Panc1 (cell line): ENCODE results near the gene TCP10L. TPM values are rescaled to one million over a fixed set of nuclear protein-coding genes. Genes with fewer than 3 reads are reported as not detected.
A peak's percentile ranks its signal among the peaks of the same experiment; 100 is the strongest.
"Not testable (repeated sequence)": the region's sequence is repeated elsewhere in the genome, so short reads cannot be mapped to it uniquely, and the experiment has no call there.

Experiments
- ATAC-seq: fragments of 200-7000 bp; cut with Tn5 transposase; 2 replicates; pipeline ENCODE4 v1.9.1; 2020; ENCODE audit warnings: mild to moderate bottlenecking, moderate library complexity
- BruUV-seq: library from RNA; stranded (reverse); fragments of 400-500 nt; replicated peaks from 2 replicates; lab custom pipeline; 2021; lab: Mats Ljungman, UMichigan
- CTCF ChIA-PET: fragments of 300-600 bp; sonication (Branson Sonifier 250); formaldehyde crosslinking; loops from one replicate; lab custom pipeline; 2022; ENCODE audit warnings: antibody characterized with exemption; lab: Charles Lee
- POLR2A ChIA-PET: fragments of 300-600 bp; sonication (Branson Sonifier 250); formaldehyde crosslinking; loops from one replicate; lab custom pipeline; 2022; ENCODE audit warnings: antibody characterized with exemption; lab: Charles Lee
- DNase-seq: peaks from one replicate; pipeline ENCODE4 v3.0.0-alpha.2; 2010; ENCODE audit warnings: low read depth, low spot score
- H3K27ac ChIP-seq: 2 replicates; pipeline ENCODE4 v1.5.1; 2011; ENCODE audit warnings: mild to moderate bottlenecking, low read length, inconsistent platforms
- H3K27me3 ChIP-seq: fragments of 200-500 bp; sonication (Bioruptor generic); 2 replicates; pipeline ENCODE4 v1.6.0; 2014; ENCODE audit warnings: low read length, inconsistent platforms; ENCODE audit not compliant: control insufficient read depth, insufficient read depth
- H3K36me3 ChIP-seq: fragments of 200-500 bp; sonication (Bioruptor generic); 2 replicates; pipeline ENCODE4 v1.5.1; 2014; ENCODE audit warnings: inconsistent platforms, mild to moderate bottlenecking, low read length, moderate library complexity; ENCODE audit not compliant: control insufficient read depth, insufficient read depth
- H3K4me1 ChIP-seq: 2 replicates; pipeline ENCODE4 v1.5.1; 2011; ENCODE audit warnings: inconsistent platforms, mild to moderate bottlenecking, low read length, moderate library complexity; ENCODE audit not compliant: control insufficient read depth, insufficient read depth
- H3K4me3 ChIP-seq, 2 experiments: 2 replicates each; pipeline ENCODE4 v1.5.1; 2011 to 2012; ENCODE audit warnings: low read depth in 2 of 2, low read length in 2 of 2, mild to moderate bottlenecking in 2 of 2, inconsistent platforms in 1 of 2, moderate library complexity in 1 of 2
- H3K9me3 ChIP-seq: fragments of 200-500 bp; sonication (Bioruptor generic); 2 replicates; pipeline ENCODE4 v1.5.1; 2014; ENCODE audit warnings: low read depth, mild to moderate bottlenecking, inconsistent platforms, low read length, moderate library complexity; ENCODE audit not compliant: control insufficient read depth, insufficient read depth
- POLR2AphosphoS5 ChIP-seq: IDR thresholded peaks from 2 replicates; pipeline ENCODE4 v1.6.1; 2012; ENCODE audit warnings: mild to moderate bottlenecking, low read depth, low read length, moderate library complexity
- SIN3A ChIP-seq: IDR thresholded peaks from 2 replicates; pipeline ENCODE4 v1.6.1; 2012; ENCODE audit warnings: low read depth, mild to moderate bottlenecking, low read length, moderate library complexity, borderline replicate concordance; ENCODE audit not compliant: insufficient read depth
- TCF7L2 ChIP-seq: IDR thresholded peaks from 2 replicates; pipeline ENCODE4 v1.6.1; 2011; ENCODE audit warnings: mild to moderate bottlenecking, low read depth, low read length, inconsistent platforms
- in situ Hi-C: cut with HindIII; loops from 2 replicates; pipeline ENCODE4 v1.10.0; 2016; ENCODE audit warnings: low sequenced_read_pairs, low pct_unique_long_range_greater_than_20kb
- intact Hi-C: fragments of 100-400 bp; cut with micrococcal nuclease; formaldehyde crosslinking; loops from one replicate; pipeline ENCODE4 v1.10.0; 2022; ENCODE audit not compliant: unreplicated experiment
- total RNA-seq: library from RNA; stranded (reverse); gene quantifications from one replicate; pipeline ENCODE4 v1.2.1, GENCODE V29; 2021; ENCODE audit not compliant: unreplicated experiment
- TF ChIP-seq, protein P1 (sequence below), 2 experiments: IDR thresholded peaks; 2 replicates each; pipeline ENCODE4 v1.6.1; 2011 to 2012; ENCODE audit warnings: low read depth in 2 of 2, control low read depth in 1 of 2, low read length in 1 of 2, mild to moderate bottlenecking in 1 of 2, moderate library complexity in 1 of 2; ENCODE audit not compliant: insufficient read depth in 1 of 2
- TF ChIP-seq, protein P2 (sequence below): fragments of 450-650 bp; IDR thresholded peaks from 2 replicates; pipeline ENCODE4 v1.5.1; 2017; ENCODE audit warnings: mild to moderate bottlenecking

TCP10L gene
- total RNA-seq, 1 experiment from 2014 or later = 0.57 TPM

GRCh38 chr21:32612075-32612998 lies 27.0 kb upstream of the TCP10L start, which contains the start of gene CFAP298:
TSS of gene CFAP298 (minus strand) at chr21:32612377. CDS start at chr21:32612243, 134 bp downstream.
- TF ChIP-seq POLR2AphosphoS5 (no peak; the same call in none of the 2 replicates), SIN3A (peak; percentile 67; the same call in 1 of the 2 replicates), TCF7L2 (0 out of 2 replicates have a peak, but pooled peaks have one; percentile 8)
- TF ChIP-seq, protein P1, sequence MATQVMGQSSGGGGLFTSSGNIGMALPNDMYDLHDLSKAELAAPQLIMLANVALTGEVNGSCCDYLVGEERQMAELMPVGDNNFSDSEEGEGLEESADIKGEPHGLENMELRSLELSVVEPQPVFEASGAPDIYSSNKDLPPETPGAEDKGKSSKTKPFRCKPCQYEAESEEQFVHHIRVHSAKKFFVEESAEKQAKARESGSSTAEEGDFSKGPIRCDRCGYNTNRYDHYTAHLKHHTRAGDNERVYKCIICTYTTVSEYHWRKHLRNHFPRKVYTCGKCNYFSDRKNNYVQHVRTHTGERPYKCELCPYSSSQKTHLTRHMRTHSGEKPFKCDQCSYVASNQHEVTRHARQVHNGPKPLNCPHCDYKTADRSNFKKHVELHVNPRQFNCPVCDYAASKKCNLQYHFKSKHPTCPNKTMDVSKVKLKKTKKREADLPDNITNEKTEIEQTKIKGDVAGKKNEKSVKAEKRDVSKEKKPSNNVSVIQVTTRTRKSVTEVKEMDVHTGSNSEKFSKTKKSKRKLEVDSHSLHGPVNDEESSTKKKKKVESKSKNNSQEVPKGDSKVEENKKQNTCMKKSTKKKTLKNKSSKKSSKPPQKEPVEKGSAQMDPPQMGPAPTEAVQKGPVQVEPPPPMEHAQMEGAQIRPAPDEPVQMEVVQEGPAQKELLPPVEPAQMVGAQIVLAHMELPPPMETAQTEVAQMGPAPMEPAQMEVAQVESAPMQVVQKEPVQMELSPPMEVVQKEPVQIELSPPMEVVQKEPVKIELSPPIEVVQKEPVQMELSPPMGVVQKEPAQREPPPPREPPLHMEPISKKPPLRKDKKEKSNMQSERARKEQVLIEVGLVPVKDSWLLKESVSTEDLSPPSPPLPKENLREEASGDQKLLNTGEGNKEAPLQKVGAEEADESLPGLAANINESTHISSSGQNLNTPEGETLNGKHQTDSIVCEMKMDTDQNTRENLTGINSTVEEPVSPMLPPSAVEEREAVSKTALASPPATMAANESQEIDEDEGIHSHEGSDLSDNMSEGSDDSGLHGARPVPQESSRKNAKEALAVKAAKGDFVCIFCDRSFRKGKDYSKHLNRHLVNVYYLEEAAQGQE (IDR thresholded peaks at IDR 0.05; ENCODE audit: insufficient read depth in 1 of 2, low read depth in 2 of 2, low read length in 1 of 2) = no peak; a peak in 1 of 4 replicates
- TF ChIP-seq, protein P2, sequence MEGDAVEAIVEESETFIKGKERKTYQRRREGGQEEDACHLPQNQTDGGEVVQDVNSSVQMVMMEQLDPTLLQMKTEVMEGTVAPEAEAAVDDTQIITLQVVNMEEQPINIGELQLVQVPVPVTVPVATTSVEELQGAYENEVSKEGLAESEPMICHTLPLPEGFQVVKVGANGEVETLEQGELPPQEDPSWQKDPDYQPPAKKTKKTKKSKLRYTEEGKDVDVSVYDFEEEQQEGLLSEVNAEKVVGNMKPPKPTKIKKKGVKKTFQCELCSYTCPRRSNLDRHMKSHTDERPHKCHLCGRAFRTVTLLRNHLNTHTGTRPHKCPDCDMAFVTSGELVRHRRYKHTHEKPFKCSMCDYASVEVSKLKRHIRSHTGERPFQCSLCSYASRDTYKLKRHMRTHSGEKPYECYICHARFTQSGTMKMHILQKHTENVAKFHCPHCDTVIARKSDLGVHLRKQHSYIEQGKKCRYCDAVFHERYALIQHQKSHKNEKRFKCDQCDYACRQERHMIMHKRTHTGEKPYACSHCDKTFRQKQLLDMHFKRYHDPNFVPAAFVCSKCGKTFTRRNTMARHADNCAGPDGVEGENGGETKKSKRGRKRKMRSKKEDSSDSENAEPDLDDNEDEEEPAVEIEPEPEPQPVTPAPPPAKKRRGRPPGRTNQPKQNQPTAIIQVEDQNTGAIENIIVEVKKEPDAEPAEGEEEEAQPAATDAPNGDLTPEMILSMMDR = no peak
- Histone ChIP-seq H3K9me3 (no peaks in the 10 kb centered on the region), H3K4me1 (no peaks in the 10 kb centered on the region; the same call in none of the 2 replicates), H3K27me3 (no peaks in the 10 kb centered on the region), H3K4me3 (peak within 1 kb of the TSS; percentile 92 to 93), H3K36me3 (peaks cover 14% of the 10 kb centered on the region), H3K27ac (peak within 1 kb of the TSS; percentile 91)
- ATAC-seq (peak; percentile 96), DNase-seq (peak; percentile 73)
- BruUV-seq = no TSS peak
- POLR2A ChIA-PET = interaction anchor here (0.6 kb wide), 2 partner anchors 11 to 187 kb away, joined by 4 to 17 read pairs; no protein-coding TSS in a partner anchor
- intact Hi-C loops = no loop called here
- in situ Hi-C loops = no loop called here
- CTCF ChIA-PET = interaction anchor here (0.6 kb wide), 1 partner anchor 1731 kb away, joined by 3 read pairs; no protein-coding TSS in a partner anchor

GRCh38 chr21:32611471-32611997 lies 26.2 kb upstream of the TCP10L start:
- in situ Hi-C loops (no loop called here), intact Hi-C loops (no loop called here)
- BruUV-seq = TSS peak; percentile 72
- Histone ChIP-seq H3K4me3 (peak overlapping the region; percentile 92 to 93), H3K4me1 (no peaks in the 10 kb centered on the region; the same call in none of the 2 replicates), H3K9me3 (no peaks in the 10 kb centered on the region), H3K36me3 (peaks cover 14% of the 10 kb centered on the region), H3K27ac (peak overlapping the region; percentile 91), H3K27me3 (no peaks in the 10 kb centered on the region)
- no peak for ATAC-seq
- DNase-seq = no peak
- ChIA-PET CTCF (no interaction called here), POLR2A (no interaction called here)
- no peak for TF ChIP-seq POLR2AphosphoS5
- TF ChIP-seq, protein P1 (IDR thresholded peaks at IDR 0.05; ENCODE audit: insufficient read depth in 1 of 2, low read depth in 2 of 2, low read length in 1 of 2) = no peak
- no peak for TF ChIP-seq SIN3A
- TF ChIP-seq, protein P2 = no peak
- TF ChIP-seq TCF7L2 = no peak

- H3K9me3 ChIP-seq, intact Hi-C loops, DNase-seq, H3K4me1 ChIP-seq, H3K27me3 ChIP-seq, in situ Hi-C loops, ATAC-seq, CTCF ChIA-PET, BruUV-seq: not testable (repeated sequence)
- H3K36me3 ChIP-seq = peaks cover 17% of the 10 kb centered on the region
- H3K4me3 ChIP-seq = peak overlapping the region; percentile 49 to 92
- POLR2A ChIA-PET = interaction anchor here (0.6 kb wide), 1 partner anchor 982 kb away, joined by 4 read pairs; no protein-coding TSS in a partner anchor
- H3K27ac ChIP-seq = peak overlapping the region; percentile 9; the same call in 1 of the 2 replicates
Observed at GRCh38 chr21:32610940-32611339, 25.6 kb upstream of the TCP10L start.
